HG03066 (cell line): ENCODE measurements around the gene HOATZ.

Experiments used
- ATAC-seq: cut with Tn5 transposase; IDR thresholded peaks from one replicate; pipeline ENCODE4 v1.9.1; 2021; ENCODE audit warnings: low read depth; ENCODE audit not compliant: unreplicated experiment

Gene HOATZ

GRCh38 chr11:111521135-111521534, 6.6 kb downstream of the HOATZ start:
- ATAC-seq: no peak

- no peak for ATAC-seq
These were observed 7.8 kb downstream of the HOATZ start for GRCh38 chr11:111522426-111522825.

- no peak for ATAC-seq
These were observed 8.8 kb downstream of the HOATZ start for GRCh38 chr11:111523343-111523742.

GRCh38 chr11:111524056-111524455, 9.5 kb downstream of the HOATZ start:
- no peak for ATAC-seq

- no peak for ATAC-seq
These were observed 10.9 kb downstream of the HOATZ start for GRCh38 chr11:111525456-111525855.

GRCh38 chr11:111526501-111526900, 11.9 kb downstream of the HOATZ start:
- ATAC-seq: no peak

- ATAC-seq: no peak
These were observed 12.7 kb downstream of the HOATZ start for GRCh38 chr11:111527279-111527678.

- no peak for ATAC-seq
These were observed 14.0 kb downstream of the HOATZ start for GRCh38 chr11:111528557-111528956.

GRCh38 chr11:111530091-111530490, 15.5 kb downstream of the HOATZ start:
- no peak for ATAC-seq

GRCh38 chr11:111531136-111531535, 16.6 kb downstream of the HOATZ start:
- no peak for ATAC-seq

GRCh38 chr11:111531687-111532364, 17.2 kb downstream of the HOATZ start:
- no peak for ATAC-seq

- no peak for ATAC-seq
These were observed 17.8 kb downstream of the HOATZ start for GRCh38 chr11:111532365-111532709.

- ATAC-seq: no peak
These were observed 20.7 kb downstream of the HOATZ start for GRCh38 chr11:111535281-111535680.

- ATAC-seq: no peak
These were observed 22.8 kb downstream of the HOATZ start for GRCh38 chr11:111537336-111537860.

- no peak for ATAC-seq
These were observed 24.0 kb downstream of the HOATZ start for GRCh38 chr11:111538407-111539114.

GRCh38 chr11:111539426-111540113, 25.0 kb downstream of the HOATZ start:
- ATAC-seq: no peak

- no peak for ATAC-seq
These were observed 25.7 kb downstream of the HOATZ start, which contains the start of gene LAYN for GRCh38 chr11:111540114-111540936. Gene LAYN, plus strand, starts transcription at chr11:111540720. Its CDS starts 124 bp downstream, at chr11:111540844.

- no peak for ATAC-seq
These were observed 26.3 kb downstream of the HOATZ start for GRCh38 chr11:111540937-111541253.

GRCh38 chr11:111541254-111542061, 26.9 kb downstream of the HOATZ start:
- ATAC-seq: no peak
